Cortex of kidney (tissue), 1 donor: ENCODE results near the gene ASTN2.

Experiments
- DNase-seq: peaks from one replicate; lab custom pipeline; 2025; lab: John Stamatoyannopoulos, UW

Gene ASTN2

DNA sequence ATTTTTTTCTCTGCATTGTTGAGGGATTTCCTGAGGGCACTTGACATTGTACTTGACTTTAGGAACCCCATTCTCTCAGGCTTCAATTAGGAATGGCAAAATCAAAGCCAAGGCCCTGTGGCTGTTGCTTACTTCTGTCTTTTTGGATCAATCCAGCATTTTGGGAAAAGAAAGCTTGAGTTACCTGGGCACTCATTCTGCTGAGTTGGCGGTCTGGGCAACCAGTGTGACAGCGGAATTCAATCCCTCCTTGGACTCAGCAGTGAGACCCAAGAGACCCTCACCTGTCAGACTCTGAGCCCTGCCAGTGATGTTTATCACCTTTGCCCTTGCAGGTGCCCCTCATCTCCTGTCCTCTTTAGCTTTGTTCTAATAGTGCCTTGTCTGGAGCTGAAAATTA is 1036.0 kb downstream of the ASTN2 start:
- no peak for DNase-seq

DNA sequence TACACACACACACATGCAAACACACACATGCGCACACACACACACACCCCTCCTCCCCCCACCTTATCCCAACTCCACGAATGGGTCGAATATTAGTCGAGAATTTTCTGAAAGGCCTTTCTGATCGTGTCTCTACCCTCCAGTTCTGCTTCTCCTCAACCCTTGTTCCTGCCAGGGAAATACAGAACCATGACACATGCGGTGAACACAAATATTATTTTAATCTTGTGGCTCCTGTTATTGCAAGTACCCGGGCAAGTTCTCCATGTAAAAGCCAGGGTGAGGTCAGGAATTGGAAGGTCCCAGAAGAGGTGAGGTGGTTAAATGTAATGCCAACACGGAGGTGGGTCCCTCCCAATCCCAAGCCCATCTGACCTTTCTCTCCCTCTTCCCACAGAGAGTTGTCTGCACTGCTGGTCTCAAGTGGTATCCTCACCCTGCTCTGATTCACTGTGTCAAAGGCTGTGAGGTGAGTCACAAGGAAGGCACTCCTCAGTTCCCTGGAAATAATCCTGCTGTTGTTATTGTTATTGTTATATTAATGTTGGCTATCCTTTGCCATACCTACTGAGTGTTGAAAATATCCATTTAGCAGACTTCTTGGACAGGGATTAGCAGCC is 1037.6 kb downstream of the ASTN2 start:
- DNase-seq, result no peak
